Anterior cingulate cortex (tissue), 58 donors: ENCODE measurements around the gene CDH4.

Experiments
- DNase-seq, 58 donors: peaks; one replicate each; lab custom pipeline; 2025; lab: John Stamatoyannopoulos, UW

The CDH4 gene

GRCh38 chr20:61299104-61299503 is 47.0 kb downstream of the CDH4 start:
- no peak for DNase-seq

GRCh38 chr20:61299618-61300017 is 47.6 kb downstream of the CDH4 start:
- no peak for DNase-seq

- no peak for DNase-seq
Observed at GRCh38 chr20:61300293-61300692, 48.2 kb downstream of the CDH4 start.

GRCh38 chr20:61300709-61301108 is 48.6 kb downstream of the CDH4 start:
- DNase-seq: no peak

DNA sequence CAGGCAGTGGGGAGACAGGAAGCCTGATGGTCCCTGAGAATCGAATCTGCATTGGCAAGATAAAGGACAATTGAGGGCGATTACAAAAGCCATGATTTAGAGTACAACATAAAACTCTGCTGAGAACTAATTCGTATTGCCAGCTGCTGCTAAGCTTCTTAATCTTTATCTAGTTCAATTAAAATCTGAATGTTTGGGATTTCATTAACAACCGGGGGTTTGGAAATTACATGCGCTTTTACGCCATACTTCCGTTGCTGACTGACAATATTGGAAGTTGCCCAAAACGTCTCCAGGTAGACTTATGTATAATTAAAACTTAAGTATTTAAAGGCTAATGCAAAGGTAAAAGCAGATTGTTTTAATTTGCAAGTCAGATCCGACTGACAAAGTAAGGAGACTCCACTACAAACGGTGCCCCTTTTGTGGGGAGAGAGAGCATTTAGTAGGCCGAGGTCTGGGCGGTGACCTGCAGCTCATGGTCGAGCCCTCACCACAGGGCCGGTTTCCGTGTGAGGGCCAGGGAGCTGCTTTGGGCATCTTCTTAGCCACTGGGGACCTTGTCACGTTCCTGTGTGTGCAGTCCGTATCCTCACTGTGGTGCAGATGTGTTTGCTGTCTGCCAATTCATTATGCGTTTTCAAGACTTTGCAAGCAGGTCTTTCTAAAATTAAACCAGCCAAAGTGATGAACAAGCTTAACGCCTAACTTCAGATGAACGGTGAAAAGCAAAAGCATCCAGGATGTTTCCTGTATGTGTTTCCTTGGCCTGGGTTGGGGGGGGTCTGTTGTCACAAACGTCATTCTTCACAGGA is 49.9 kb downstream of the CDH4 start:
- DNase-seq: no peak

DNA sequence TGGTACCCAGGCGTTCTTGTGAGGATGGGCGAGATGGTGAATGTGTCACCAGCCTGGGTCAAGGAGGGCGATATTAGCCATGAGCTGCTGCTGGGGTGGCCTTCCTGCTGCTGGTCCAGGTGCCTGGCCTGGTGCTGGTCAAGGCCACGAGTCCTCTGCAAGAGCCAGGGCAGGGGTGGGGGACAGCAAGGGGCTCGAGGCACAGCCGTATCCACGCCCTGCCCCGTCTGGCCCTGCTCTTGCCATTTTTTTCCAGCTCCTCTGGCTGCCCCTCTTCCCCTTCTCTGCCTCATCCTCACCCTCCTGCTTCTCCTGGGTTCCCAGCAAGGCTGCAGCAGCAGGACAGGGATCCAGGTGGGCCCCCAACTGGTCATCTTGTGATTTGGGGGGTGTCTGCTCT is 51.2 kb downstream of the CDH4 start:
- no peak for DNase-seq

DNA sequence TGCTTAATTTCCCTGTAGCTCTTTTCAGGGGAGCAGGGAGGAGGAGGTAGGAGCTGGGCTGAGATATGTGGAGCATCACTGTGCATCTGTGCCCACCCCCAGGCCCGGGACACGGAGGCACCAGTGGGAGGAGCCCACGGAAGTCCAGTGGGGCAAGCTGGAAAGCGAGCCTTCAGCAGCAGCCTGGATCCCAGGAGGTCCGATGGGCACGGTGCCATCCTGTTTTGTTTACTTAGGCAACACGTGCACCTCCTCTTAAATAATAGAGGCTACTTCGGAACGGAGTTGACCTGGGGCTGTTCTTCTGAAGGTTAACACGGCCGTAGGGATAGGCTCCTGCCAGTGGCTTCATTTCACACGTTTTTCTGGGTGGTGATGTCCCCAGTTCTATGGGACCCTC is 51.6 kb downstream of the CDH4 start:
- no peak for DNase-seq

- no peak for DNase-seq
Observed at GRCh38 chr20:61304750-61305149, 52.7 kb downstream of the CDH4 start.

- DNase-seq: no peak
Observed at GRCh38 chr20:61306937-61307475, 54.9 kb downstream of the CDH4 start.

GRCh38 chr20:61307686-61308476 is 55.8 kb downstream of the CDH4 start:
- no peak for DNase-seq

GRCh38 chr20:61308477-61308774 is 56.4 kb downstream of the CDH4 start:
- no peak for DNase-seq

GRCh38 chr20:61310954-61311353 is 58.9 kb downstream of the CDH4 start:
- peak in 1 of 58 donors; percentile 9 for DNase-seq

GRCh38 chr20:61311656-61312387 is 59.8 kb downstream of the CDH4 start:
- no peak for DNase-seq

GRCh38 chr20:61312925-61313324 is 60.9 kb downstream of the CDH4 start:
- no peak for DNase-seq

- DNase-seq: no peak
Observed at GRCh38 chr20:61313396-61313795, 61.3 kb downstream of the CDH4 start.

DNA sequence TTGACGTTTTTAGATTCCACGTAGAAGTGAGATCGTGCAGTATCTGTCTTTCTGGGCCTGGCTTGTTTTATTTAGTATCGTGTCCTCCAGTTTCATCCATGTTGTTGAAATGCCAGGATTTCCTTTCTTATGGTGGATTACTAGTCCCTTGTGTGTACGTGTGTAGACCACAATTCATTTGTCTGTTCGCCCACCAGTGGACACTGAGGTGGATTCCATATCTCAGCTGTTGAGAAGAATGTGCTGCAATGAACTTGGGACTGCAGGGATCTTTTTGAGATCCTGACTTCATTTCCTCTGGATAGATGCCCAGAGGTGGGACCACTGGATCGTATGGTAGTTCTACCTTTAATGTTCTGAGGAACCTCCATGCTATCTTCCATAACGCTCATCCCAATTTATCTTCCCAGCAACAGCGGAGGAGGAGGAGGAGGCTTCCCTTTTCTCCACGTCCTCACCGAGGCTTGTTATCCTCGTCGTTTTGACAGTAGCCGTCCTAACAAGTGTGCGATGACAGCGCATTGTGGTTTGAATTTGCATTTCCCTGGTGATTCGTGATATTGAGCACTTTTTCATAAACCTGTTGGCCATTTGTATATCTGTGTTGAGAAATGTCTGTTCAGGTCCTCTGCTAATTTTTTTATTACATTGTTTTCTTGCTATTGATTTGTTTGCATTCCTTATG is 62.4 kb downstream of the CDH4 start:
- DNase-seq: no peak

- no peak for DNase-seq
Observed at GRCh38 chr20:61315319-61315718, 63.3 kb downstream of the CDH4 start.

DNA sequence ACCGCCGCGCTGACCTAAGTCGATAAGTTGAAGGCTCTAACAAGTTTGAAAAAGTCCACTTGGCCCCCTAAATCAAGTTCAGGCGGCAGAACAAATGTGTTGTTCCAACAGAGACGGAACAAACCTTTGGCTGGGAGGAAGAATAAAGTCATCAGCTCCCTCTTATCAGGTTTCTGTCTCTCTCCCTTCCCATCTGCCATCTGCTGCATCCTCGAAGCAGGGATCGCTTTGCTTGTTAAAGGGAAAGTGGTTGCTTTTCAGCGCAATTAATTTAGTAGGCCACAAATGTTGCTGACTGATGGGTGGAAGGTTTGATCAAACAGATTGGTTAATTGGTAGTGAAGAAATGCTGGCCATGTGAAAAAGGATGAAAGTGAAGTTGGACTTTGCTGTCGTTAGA is 64.3 kb downstream of the CDH4 start:
- no peak for DNase-seq

GRCh38 chr20:61317966-61318530 is 66.0 kb downstream of the CDH4 start:
- DNase-seq: peak in 14 of 58 donors; percentile 8 to 44 (median 24)
